Measurements from ENCODE around the gene TIMP4. TPM values are rescaled to one million over a fixed set of nuclear protein-coding genes. Genes with fewer than 3 reads are reported as not detected.

Gene TIMP4
- total RNA-seq, 1 donor from 2014 or later: 12.3 TPM

DNA sequence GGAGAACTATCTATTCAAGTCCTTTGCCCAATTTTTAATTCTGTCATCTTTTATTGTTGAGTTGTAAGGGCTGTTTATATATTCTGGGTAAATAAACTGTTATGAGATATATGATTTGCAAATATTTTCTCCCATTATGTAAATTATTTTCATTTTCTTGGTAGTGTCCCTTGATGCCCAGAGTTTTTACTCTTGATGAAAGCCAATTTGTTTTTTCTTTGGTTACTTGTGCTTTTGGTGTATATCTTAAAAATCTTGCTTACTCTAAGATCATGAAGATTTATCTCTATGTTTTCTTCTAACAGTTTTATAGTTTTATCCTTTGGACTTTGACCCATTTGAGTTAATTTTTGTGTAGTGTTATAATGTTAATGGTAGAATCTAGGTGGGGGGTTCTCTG is 44.5 kb downstream of the TIMP4 start:
- Histone ChIP-seq H3K27me3 (ENCODE audit: low read depth) (peaks cover 55% of the 10 kb centered on the region), H3K36me3 (no peaks in the 10 kb centered on the region), H3K4me1 (no peaks in the 10 kb centered on the region), H3K27ac (replicated peaks) (no peak overlapping the region), H3K4me3 (no peak overlapping the region), H3K9me3 (replicated peaks) (no peaks in the 10 kb centered on the region)
- no peak for TF ChIP-seq CTCF (IDR thresholded peaks at IDR 0.05; ENCODE audit: borderline replicate concordance)
- intact Hi-C loops (cut with micrococcal nuclease): no loop called here
- DNase-seq: no peak

- intact Hi-C loops (cut with micrococcal nuclease): no loop called here
- Histone ChIP-seq H3K36me3 (no peaks in the 10 kb centered on the region), H3K4me3 (no peak overlapping the region), H3K27ac (replicated peaks) (no peak overlapping the region), H3K4me1 (no peaks in the 10 kb centered on the region), H3K27me3 (ENCODE audit: low read depth) (peaks cover 30% of the 10 kb centered on the region), H3K9me3 (replicated peaks) (no peaks in the 10 kb centered on the region)
- TF ChIP-seq CTCF (IDR thresholded peaks at IDR 0.05; ENCODE audit: borderline replicate concordance): no peak
- no peak for DNase-seq
These were observed 51.5 kb downstream of the TIMP4 start for GRCh38 chr3:12107071-12107713.

Other genes starting within 250 kb of the TIMP4 start
- 0.36 TPM for gene SYN2, start 154.5 kb downstream of the TIMP4 start, total RNA-seq
- 15.6 TPM for gene PPARG, start 130.2 kb upstream of the TIMP4 start, total RNA-seq

Data from left ventricle myocardium inferior (tissue), 1 donor.